ENCODE results near the gene GFOD2. TPM values are rescaled to one million over a fixed set of nuclear protein-coding genes. Genes with fewer than 3 reads are reported as not detected.
A peak's percentile ranks its signal among the peaks of the same experiment; 100 is the strongest.
"Not testable (repeated sequence)": the region's sequence is repeated elsewhere in the genome, so short reads cannot be mapped to it uniquely, and the experiment has no call there.

The GFOD2 gene
- total RNA-seq, 5 donors from 2014 or later (not counting 1 experiment from before 2014, with no cell fraction given), result 8.5 to 23.2 (median 16.7) TPM

GRCh38 chr16:67751331-67751730 lies 32.2 kb upstream of the GFOD2 start:
- CTCF ChIA-PET, result interaction anchor here in 1 of 2 donors (0.6 kb wide), 2 partner anchors 157 to 1014 kb away, joined by 4 to 5 read pairs; no protein-coding TSS in a partner anchor

GRCh38 chr16:67750466-67750865 lies 31.4 kb upstream of the GFOD2 start:
- POLR2A ChIA-PET, result interaction anchor here in 1 of 2 donors (0.5 to 0.7 kb wide), 2 partner anchors 117 to 539 kb away, joined by 3 to 10 read pairs; no protein-coding TSS in a partner anchor
- WGBS (ENCODE audit: insufficient coverage), result 100% methylated on average over 1 of the region's 6 CpGs
- H3K27ac Mint-ChIP-seq, result peak overlapping the region in 1 of 2 donors; percentile 65
- H3K4me3 Mint-ChIP-seq, result no peak overlapping the region
- Histone ChIP-seq H3K9me3 (no peaks in the 10 kb centered on the region), H3K27ac (ENCODE audit: low read length) (no peak overlapping the region), H3K27me3 (replicated peaks in 1 of 2; ENCODE audit: control insufficient read depth in 2 of 2, extremely low read depth in 1 of 2, insufficient read depth in 2 of 2, low read length in 1 of 2) (no peaks in the 10 kb centered on the region), H3K4me1 (ENCODE audit: control insufficient read depth in 1 of 2, extremely low read depth in 1 of 2, insufficient read depth in 2 of 2, low read length in 2 of 2) (no peaks in the 10 kb centered on the region), H3K4me3 (ENCODE audit: control insufficient read depth in 1 of 2, extremely low read depth in 1 of 2, low read length in 1 of 2) (no peak overlapping the region), H3K36me3 (ENCODE audit: control insufficient read depth in 2 of 2, extremely low read depth in 1 of 2, insufficient read depth in 1 of 2, low read length in 1 of 2) (peaks cover 3 to 24% of the 10 kb centered on the region in 2 donors)
- peaks cover 0 to 3% (median 0%) of the 10 kb centered on the region in 3 donors for H3K4me1 Mint-ChIP-seq
- ATAC-seq (replicated peaks in 1 of 4), result no peak
- peaks cover 11% of the 10 kb centered on the region for H3K36me3 Mint-ChIP-seq
- CTCF ChIA-PET, result interaction anchor here in 1 of 2 donors (0.9 kb wide), 1 partner anchor 52 kb away, joined by 7 read pairs; no protein-coding TSS in a partner anchor
- H3K27me3 Mint-ChIP-seq, result no peaks in the 10 kb centered on the region
- no peak for DNase-seq
- H3K9me3 Mint-ChIP-seq, result no peaks in the 10 kb centered on the region

More at GRCh38 chr16:67751331-67751730, 32.2 kb upstream of the GFOD2 start:
- H3K4me1 ChIP-seq (ENCODE audit: control insufficient read depth in 1 of 2, extremely low read depth in 1 of 2, insufficient read depth in 2 of 2, low read length in 2 of 2); H3K4me3 Mint-ChIP-seq; POLR2A ChIA-PET; H3K27me3 ChIP-seq (replicated peaks in 1 of 2; ENCODE audit: control insufficient read depth in 2 of 2, extremely low read depth in 1 of 2, insufficient read depth in 2 of 2, low read length in 1 of 2); H3K9me3 Mint-ChIP-seq; H3K9me3 ChIP-seq; H3K27ac ChIP-seq (ENCODE audit: low read length); H3K4me3 ChIP-seq (ENCODE audit: control insufficient read depth in 1 of 2, extremely low read depth in 1 of 2, low read length in 1 of 2); ATAC-seq (replicated peaks in 1 of 4); H3K27me3 Mint-ChIP-seq; H3K27ac Mint-ChIP-seq; H3K4me1 Mint-ChIP-seq; DNase-seq: not testable (repeated sequence)
- WGBS (ENCODE audit: insufficient coverage), result 93% methylated on average over 2 of the region's 3 CpGs
- H3K36me3 Mint-ChIP-seq, result peaks cover 14% of the 10 kb centered on the region
- peaks cover 3 to 24% of the 10 kb centered on the region in 2 donors for H3K36me3 ChIP-seq (ENCODE audit: control insufficient read depth in 2 of 2, extremely low read depth in 1 of 2, insufficient read depth in 1 of 2, low read length in 1 of 2)

- H3K4me3 Mint-ChIP-seq, result no peak overlapping the region
- H3K36me3 Mint-ChIP-seq, result peaks cover 11% of the 10 kb centered on the region
- no peaks in the 10 kb centered on the region for H3K27me3 Mint-ChIP-seq
- Histone ChIP-seq H3K4me3 (ENCODE audit: control insufficient read depth in 1 of 2, extremely low read depth in 1 of 2, low read length in 1 of 2) (no peak overlapping the region), H3K9me3 (no peaks in the 10 kb centered on the region), H3K27me3 (replicated peaks in 1 of 2; ENCODE audit: control insufficient read depth in 2 of 2, extremely low read depth in 1 of 2, insufficient read depth in 2 of 2, low read length in 1 of 2) (no peaks in the 10 kb centered on the region), H3K36me3 (ENCODE audit: control insufficient read depth in 2 of 2, extremely low read depth in 1 of 2, insufficient read depth in 1 of 2, low read length in 1 of 2) (peaks cover 0 to 20% of the 10 kb centered on the region in 2 donors), H3K27ac (ENCODE audit: low read length) (no peak overlapping the region), H3K4me1 (ENCODE audit: control insufficient read depth in 1 of 2, extremely low read depth in 1 of 2, insufficient read depth in 2 of 2, low read length in 2 of 2) (no peaks in the 10 kb centered on the region)
- H3K9me3 Mint-ChIP-seq, result no peaks in the 10 kb centered on the region
- ChIA-PET CTCF (interaction anchor here in 1 of 2 donors (0.6 kb wide), 1 partner anchor 1377 kb away, joined by 3 read pairs; no protein-coding TSS in a partner anchor), POLR2A (interaction anchor here in 1 of 2 donors (0.5 kb wide), 1 partner anchor 118 kb away, joined by 3 read pairs; no protein-coding TSS in a partner anchor)
- peaks cover 0 to 3% (median 0%) of the 10 kb centered on the region in 3 donors for H3K4me1 Mint-ChIP-seq
- WGBS (ENCODE audit: insufficient coverage), result no CpG with 5 or more reads among the region's 3 CpGs
- H3K27ac Mint-ChIP-seq, result no peak overlapping the region
- DNase-seq (no peak), ATAC-seq (replicated peaks in 1 of 4) (no peak)
Observed at GRCh38 chr16:67749436-67750078, 30.4 kb upstream of the GFOD2 start.

- H3K36me3 Mint-ChIP-seq, result peaks cover 19% of the 10 kb centered on the region
- peak overlapping the region in 1 of 2 donors; percentile 65 for H3K27ac Mint-ChIP-seq
- WGBS (ENCODE audit: insufficient coverage), result 96% methylated on average over 3 of the region's 3 CpGs
- CTCF ChIA-PET, result interaction anchor here in 1 of 2 donors (0.6 kb wide), 1 partner anchor 1378 kb away, joined by 3 read pairs; no protein-coding TSS in a partner anchor
- Histone ChIP-seq H3K4me1 (ENCODE audit: control insufficient read depth in 1 of 2, extremely low read depth in 1 of 2, insufficient read depth in 2 of 2, low read length in 2 of 2) (no peaks in the 10 kb centered on the region), H3K4me3 (ENCODE audit: control insufficient read depth in 1 of 2, extremely low read depth in 1 of 2, low read length in 1 of 2) (no peak overlapping the region), H3K27me3 (replicated peaks in 1 of 2; ENCODE audit: control insufficient read depth in 2 of 2, extremely low read depth in 1 of 2, insufficient read depth in 2 of 2, low read length in 1 of 2) (no peaks in the 10 kb centered on the region), H3K27ac (ENCODE audit: low read length) (no peak overlapping the region), H3K9me3 (no peaks in the 10 kb centered on the region), H3K36me3 (ENCODE audit: control insufficient read depth in 2 of 2, extremely low read depth in 1 of 2, insufficient read depth in 1 of 2, low read length in 1 of 2) (peaks cover 5 to 21% of the 10 kb centered on the region in 2 donors)
- POLR2A ChIA-PET, result no interaction called here
- no peak overlapping the region for H3K4me3 Mint-ChIP-seq
- peaks cover 0 to 3% (median 0%) of the 10 kb centered on the region in 3 donors for H3K4me1 Mint-ChIP-seq
- DNase-seq (no peak), ATAC-seq (replicated peaks in 1 of 4) (no peak)
- H3K9me3 Mint-ChIP-seq, result no peaks in the 10 kb centered on the region
- H3K27me3 Mint-ChIP-seq, result no peaks in the 10 kb centered on the region
Observed at GRCh38 chr16:67748834-67749233, 29.7 kb upstream of the GFOD2 start.

- H3K9me3 Mint-ChIP-seq, result no peaks in the 10 kb centered on the region
- no peaks in the 10 kb centered on the region for H3K4me1 ChIP-seq (ENCODE audit: control insufficient read depth in 1 of 2, extremely low read depth in 1 of 2, insufficient read depth in 2 of 2, low read length in 2 of 2)
- H3K4me1 Mint-ChIP-seq, result peaks cover 0 to 3% (median 0%) of the 10 kb centered on the region in 3 donors
- ATAC-seq (replicated peaks in 1 of 4), result no peak
- no peaks in the 10 kb centered on the region for H3K27me3 Mint-ChIP-seq
- no peak overlapping the region for H3K4me3 ChIP-seq (ENCODE audit: control insufficient read depth in 1 of 2, extremely low read depth in 1 of 2, low read length in 1 of 2)
- no peak overlapping the region for H3K27ac Mint-ChIP-seq
- H3K36me3 Mint-ChIP-seq, result peaks cover 25% of the 10 kb centered on the region
- DNase-seq, result no peak
- H3K4me3 Mint-ChIP-seq, result no peak overlapping the region
- H3K27me3 ChIP-seq (replicated peaks in 1 of 2; ENCODE audit: control insufficient read depth in 2 of 2, extremely low read depth in 1 of 2, insufficient read depth in 2 of 2, low read length in 1 of 2), result no peaks in the 10 kb centered on the region
- CTCF ChIA-PET, result no interaction called here
- H3K36me3 ChIP-seq (ENCODE audit: control insufficient read depth in 2 of 2, extremely low read depth in 1 of 2, insufficient read depth in 1 of 2, low read length in 1 of 2), result peaks cover 13 to 28% of the 10 kb centered on the region in 2 donors
- POLR2A ChIA-PET, result no interaction called here
- no peaks in the 10 kb centered on the region for H3K9me3 ChIP-seq
- no peak overlapping the region for H3K27ac ChIP-seq (ENCODE audit: low read length)
Observed at GRCh38 chr16:67746846-67747245, 27.7 kb upstream of the GFOD2 start.

- no peaks in the 10 kb centered on the region for H3K4me1 Mint-ChIP-seq
- 100% methylated on average over 3 of the region's 4 CpGs for WGBS (ENCODE audit: insufficient coverage)
- Histone ChIP-seq H3K36me3 (ENCODE audit: control insufficient read depth in 2 of 2, extremely low read depth in 1 of 2, insufficient read depth in 1 of 2, low read length in 1 of 2) (peaks cover 25 to 44% of the 10 kb centered on the region in 2 donors), H3K4me3 (ENCODE audit: control insufficient read depth in 1 of 2, extremely low read depth in 1 of 2, low read length in 1 of 2) (no peak overlapping the region), H3K27me3 (replicated peaks in 1 of 2; ENCODE audit: control insufficient read depth in 2 of 2, extremely low read depth in 1 of 2, insufficient read depth in 2 of 2, low read length in 1 of 2) (no peaks in the 10 kb centered on the region), H3K4me1 (ENCODE audit: control insufficient read depth in 1 of 2, extremely low read depth in 1 of 2, insufficient read depth in 2 of 2, low read length in 2 of 2) (no peaks in the 10 kb centered on the region), H3K9me3 (no peaks in the 10 kb centered on the region), H3K27ac (ENCODE audit: low read length) (no peak overlapping the region)
- no peaks in the 10 kb centered on the region for H3K9me3 Mint-ChIP-seq
- no peak overlapping the region for H3K27ac Mint-ChIP-seq
- no peak overlapping the region for H3K4me3 Mint-ChIP-seq
- POLR2A ChIA-PET, result no interaction called here
- peaks cover 40% of the 10 kb centered on the region for H3K36me3 Mint-ChIP-seq
- DNase-seq (no peak), ATAC-seq (replicated peaks in 1 of 4) (no peak)
- no peaks in the 10 kb centered on the region for H3K27me3 Mint-ChIP-seq
- CTCF ChIA-PET, result no interaction called here
Observed at GRCh38 chr16:67741118-67741517, 22.0 kb upstream of the GFOD2 start.
